Type B pancreatic cell (in vitro differentiated cells): ENCODE data around the gene CTCF. TPM values are rescaled to one million over a fixed set of nuclear protein-coding genes. Genes with fewer than 3 reads are reported as not detected.

Source experiments
- DNase-seq: peaks from one replicate; pipeline ENCODE4 v3.0.0; 2021; ENCODE audit warnings: mixed read lengths; ENCODE audit not compliant: unreplicated experiment; ENCODE audit errors: extremely low spot score
- H3K27ac Mint-ChIP-seq: 2 replicates; pipeline ENCODE4 v1.8.0; 2021; ENCODE audit warnings: mild to moderate bottlenecking, mixed read lengths
- H3K27me3 Mint-ChIP-seq: 2 replicates; pipeline ENCODE4 v1.8.0; 2021; ENCODE audit warnings: mixed read lengths
- H3K36me3 Mint-ChIP-seq: 2 replicates; pipeline ENCODE4 v1.8.0; 2021; ENCODE audit warnings: mixed read lengths
- H3K4me1 Mint-ChIP-seq: one replicate; pipeline ENCODE4 v1.8.0; 2021; ENCODE audit warnings: mixed read lengths; ENCODE audit not compliant: unreplicated experiment
- H3K4me3 Mint-ChIP-seq: 2 replicates; pipeline ENCODE4 v1.8.0; 2021; ENCODE audit warnings: mild to moderate bottlenecking, mixed read lengths
- H3K9me3 Mint-ChIP-seq: 2 replicates; pipeline ENCODE4 v1.8.0; 2021; ENCODE audit warnings: mixed read lengths
- total RNA-seq: library from RNA; stranded (reverse); gene quantifications from 2 replicates; pipeline ENCODE4 v1.2.1, GENCODE V29; 2021; ENCODE audit warnings: low replicate concordance
- TF ChIP-seq, protein P1 (sequence below): fragments of 200-600 bp; sonication (generic); conservative IDR thresholded peaks from 2 replicates; pipeline ENCODE4 v1.5.0; 2021; ENCODE audit warnings: antibody characterized with exemption, mild to moderate bottlenecking

The CTCF gene
- total RNA-seq, 1 donor from 2014 or later, result 57.8 TPM

DNA sequence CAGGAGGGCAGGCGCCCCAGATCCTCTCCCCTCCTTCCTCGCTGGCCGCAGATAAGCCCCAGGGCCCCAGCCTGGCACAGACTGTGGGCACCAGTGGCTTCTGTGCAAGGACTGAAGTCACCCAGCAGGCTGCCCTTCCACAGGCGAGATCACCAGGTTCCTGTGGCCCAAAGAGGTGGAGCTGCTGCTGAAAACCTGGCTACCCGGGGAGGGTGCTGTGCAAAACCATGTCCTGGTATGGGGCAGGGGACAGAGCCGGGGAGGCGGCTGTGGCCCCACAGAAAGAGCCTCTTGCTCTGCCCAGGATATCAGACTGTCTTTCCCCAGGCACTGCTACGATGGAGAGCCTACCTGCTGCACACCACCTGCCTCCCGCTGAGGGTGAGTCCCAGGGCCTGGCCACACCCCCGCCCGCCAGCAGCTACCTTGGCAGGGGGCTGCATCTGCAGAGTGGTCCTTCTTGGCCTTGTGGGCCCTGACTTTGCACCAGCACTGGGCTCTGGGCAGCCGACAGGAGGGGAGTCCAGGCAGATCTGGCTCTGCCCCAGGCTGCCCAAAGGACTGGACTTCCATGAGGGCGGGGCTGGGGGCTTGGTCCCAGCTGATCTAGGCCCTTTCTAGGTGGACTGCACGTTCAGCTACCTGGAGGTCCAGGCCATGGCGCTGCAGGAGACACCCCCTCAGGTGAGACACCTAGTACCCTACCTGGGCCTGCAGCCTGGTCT lies 83.2 kb downstream of the CTCF start:
- H3K4me3 Mint-ChIP-seq, result no peak overlapping the region
- DNase-seq, result no peak
- no peaks in the 10 kb centered on the region for H3K9me3 Mint-ChIP-seq
- no peaks in the 10 kb centered on the region for H3K36me3 Mint-ChIP-seq
- peaks cover 30% of the 10 kb centered on the region for H3K27me3 Mint-ChIP-seq
- no peaks in the 10 kb centered on the region for H3K4me1 Mint-ChIP-seq
- TF ChIP-seq, protein P1, sequence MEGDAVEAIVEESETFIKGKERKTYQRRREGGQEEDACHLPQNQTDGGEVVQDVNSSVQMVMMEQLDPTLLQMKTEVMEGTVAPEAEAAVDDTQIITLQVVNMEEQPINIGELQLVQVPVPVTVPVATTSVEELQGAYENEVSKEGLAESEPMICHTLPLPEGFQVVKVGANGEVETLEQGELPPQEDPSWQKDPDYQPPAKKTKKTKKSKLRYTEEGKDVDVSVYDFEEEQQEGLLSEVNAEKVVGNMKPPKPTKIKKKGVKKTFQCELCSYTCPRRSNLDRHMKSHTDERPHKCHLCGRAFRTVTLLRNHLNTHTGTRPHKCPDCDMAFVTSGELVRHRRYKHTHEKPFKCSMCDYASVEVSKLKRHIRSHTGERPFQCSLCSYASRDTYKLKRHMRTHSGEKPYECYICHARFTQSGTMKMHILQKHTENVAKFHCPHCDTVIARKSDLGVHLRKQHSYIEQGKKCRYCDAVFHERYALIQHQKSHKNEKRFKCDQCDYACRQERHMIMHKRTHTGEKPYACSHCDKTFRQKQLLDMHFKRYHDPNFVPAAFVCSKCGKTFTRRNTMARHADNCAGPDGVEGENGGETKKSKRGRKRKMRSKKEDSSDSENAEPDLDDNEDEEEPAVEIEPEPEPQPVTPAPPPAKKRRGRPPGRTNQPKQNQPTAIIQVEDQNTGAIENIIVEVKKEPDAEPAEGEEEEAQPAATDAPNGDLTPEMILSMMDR, result no peak
- H3K27ac Mint-ChIP-seq, result no peak overlapping the region

DNA sequence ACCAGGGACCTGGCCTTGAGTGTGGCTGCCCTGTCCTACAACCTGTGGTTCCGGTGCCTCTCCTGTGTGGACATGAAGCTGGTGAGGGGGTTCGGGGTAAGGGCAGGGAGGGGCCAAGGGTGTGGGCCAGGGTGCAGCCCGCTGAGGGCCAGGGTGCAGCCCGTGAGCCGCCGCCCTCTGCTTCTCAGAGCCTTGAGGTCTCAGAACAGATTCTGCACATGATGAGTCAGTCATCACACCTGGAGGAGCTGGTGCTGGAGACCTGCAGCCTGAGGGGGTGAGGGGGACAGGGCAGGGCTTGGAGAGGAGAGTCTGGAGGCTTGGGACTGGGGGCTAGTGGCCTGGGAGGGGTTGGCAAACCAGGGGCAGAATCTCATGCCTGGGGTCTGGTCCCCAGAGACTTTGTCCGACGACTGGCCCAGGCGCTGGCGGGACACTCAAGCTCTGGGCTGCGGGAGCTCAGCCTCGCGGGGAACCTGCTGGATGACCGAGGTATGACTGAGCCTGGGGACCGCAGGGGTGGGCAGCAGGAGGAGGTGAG lies 84.9 kb downstream of the CTCF start:
- Mint-ChIP-seq H3K9me3 (no peaks in the 10 kb centered on the region), H3K4me1 (no peaks in the 10 kb centered on the region), H3K27ac (no peak overlapping the region), H3K4me3 (no peak overlapping the region), H3K36me3 (no peaks in the 10 kb centered on the region), H3K27me3 (peaks cover 47% of the 10 kb centered on the region)
- no peak for DNase-seq
- TF ChIP-seq, protein P1, result no peak

DNA sequence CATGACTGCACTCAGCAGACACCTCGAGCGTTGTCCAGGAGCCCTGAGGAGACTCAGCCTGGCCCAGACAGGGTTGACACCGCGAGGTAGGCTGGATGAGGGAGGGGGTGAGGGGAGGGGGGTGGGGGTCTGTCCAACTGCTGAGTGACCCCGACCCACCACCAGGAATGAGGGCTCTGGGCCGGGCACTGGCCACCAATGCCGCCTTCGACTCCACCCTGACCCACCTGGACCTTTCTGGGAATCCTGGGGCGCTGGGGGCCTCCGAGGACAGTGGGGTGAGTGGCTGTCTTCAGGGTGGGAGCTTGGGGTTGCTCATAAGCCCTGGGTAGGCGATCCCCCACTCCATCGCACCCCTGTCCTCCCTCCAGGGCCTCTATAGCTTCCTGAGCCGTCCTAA lies 85.4 kb downstream of the CTCF start:
- H3K4me1 Mint-ChIP-seq, result no peaks in the 10 kb centered on the region
- peaks cover 49% of the 10 kb centered on the region for H3K27me3 Mint-ChIP-seq
- no peak overlapping the region for H3K4me3 Mint-ChIP-seq
- no peak overlapping the region for H3K27ac Mint-ChIP-seq
- DNase-seq, result no peak
- H3K9me3 Mint-ChIP-seq, result no peaks in the 10 kb centered on the region
- H3K36me3 Mint-ChIP-seq, result no peaks in the 10 kb centered on the region
- TF ChIP-seq, protein P1, result no peak

- Mint-ChIP-seq H3K27ac (no peak overlapping the region), H3K36me3 (no peaks in the 10 kb centered on the region), H3K4me1 (no peaks in the 10 kb centered on the region), H3K9me3 (no peaks in the 10 kb centered on the region), H3K4me3 (no peak overlapping the region), H3K27me3 (peaks cover 49% of the 10 kb centered on the region)
- TF ChIP-seq, protein P1, result no peak
- DNase-seq, result no peak
Measured at GRCh38 chr16:67648088-67648763, 85.9 kb downstream of the CTCF start.

DNA sequence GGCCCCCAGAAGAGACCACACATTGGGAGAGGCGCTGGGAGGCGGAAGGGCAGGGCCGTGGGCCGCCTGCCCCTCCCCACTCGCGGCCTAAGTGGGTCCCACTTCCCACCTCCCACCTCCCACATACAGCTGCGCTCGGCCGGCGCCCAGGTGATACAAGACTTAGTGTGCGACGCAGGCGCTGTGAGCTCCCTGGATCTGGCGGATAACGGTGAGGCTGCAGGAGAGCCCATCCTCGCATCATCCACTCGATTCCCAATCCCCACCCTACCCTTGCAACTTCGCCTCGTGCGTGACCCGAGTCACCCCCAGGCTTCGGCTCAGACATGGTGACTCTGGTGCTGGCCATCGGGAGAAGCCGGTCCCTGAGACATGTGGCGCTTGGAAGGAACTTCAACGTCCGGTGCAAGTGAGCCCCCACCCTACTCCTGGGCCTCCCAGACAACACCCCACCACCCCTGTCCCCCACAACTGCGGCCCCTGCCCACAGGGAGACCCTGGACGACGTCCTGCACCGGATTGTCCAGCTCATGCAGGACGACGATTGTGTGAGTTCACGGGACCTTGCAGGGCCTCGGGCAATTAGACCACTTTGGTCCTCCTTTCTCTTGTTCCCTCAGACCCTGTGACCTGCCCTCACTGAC lies 86.6 kb downstream of the CTCF start:
- Mint-ChIP-seq H3K27me3 (peaks cover 50% of the 10 kb centered on the region), H3K4me3 (no peak overlapping the region), H3K4me1 (no peaks in the 10 kb centered on the region), H3K9me3 (no peaks in the 10 kb centered on the region), H3K36me3 (no peaks in the 10 kb centered on the region), H3K27ac (no peak overlapping the region)
- TF ChIP-seq, protein P1, result no peak
- no peak for DNase-seq
